ENCODE measurements around the gene CHRM3. TPM values are rescaled to one million over a fixed set of nuclear protein-coding genes. Genes with fewer than 3 reads are reported as not detected.

The CHRM3 gene
- total and polyA plus RNA-seq, 2 donors = 0.11 to 0.42 TPM

DNA sequence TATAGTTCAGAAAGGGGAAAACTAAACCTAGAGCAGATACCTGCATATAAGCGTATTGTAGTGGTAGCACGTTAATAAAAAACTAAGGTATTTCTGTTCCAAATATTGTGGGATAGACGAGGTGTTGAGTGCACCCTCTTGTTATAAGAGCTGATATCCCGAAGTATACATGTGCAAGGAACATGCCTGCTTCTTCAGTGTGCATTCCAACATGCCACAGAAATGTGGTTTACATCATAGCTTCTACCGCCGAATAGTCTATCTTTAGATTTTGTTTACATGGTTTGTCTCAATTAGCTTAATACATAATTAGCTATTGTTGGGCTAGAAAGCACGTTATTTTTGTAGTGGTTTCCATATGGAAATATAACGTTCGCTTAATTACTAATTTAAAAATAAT, 2.2 kb downstream of the CHRM3 start:
- WGBS = 79% methylated on average over 9 of the region's 9 CpGs
- Histone ChIP-seq H3K27ac (ENCODE audit: low read depth in 1 of 2, low read length in 1 of 2) (no peak overlapping the region), H3K4me1 (ENCODE audit: control insufficient read depth in 2 of 2, insufficient read depth in 2 of 2, low read length in 2 of 2) (peaks cover 0 to 10% of the 10 kb centered on the region in 2 donors), H3K4me3 (ENCODE audit: low read length in 2 of 2) (no peak overlapping the region), H3K36me3 (ENCODE audit: control insufficient read depth in 2 of 2, insufficient read depth in 2 of 2, low read length in 1 of 2) (no peaks in the 10 kb centered on the region), H3K27me3 (ENCODE audit: control insufficient read depth in 2 of 2, insufficient read depth in 1 of 2, low read length in 1 of 2) (peaks cover 24 to 60% of the 10 kb centered on the region in 2 donors), H3K9me3 (ENCODE audit: control insufficient read depth in 2 of 2, insufficient read depth in 1 of 2, low read length in 1 of 2) (peaks cover 0 to 4% of the 10 kb centered on the region in 2 donors)
- DNase-seq (ENCODE audit: low read depth in 6 of 9, low spot score in 9 of 9) = no peak

GRCh38 chr1:239389703-239390102, 3.3 kb downstream of the CHRM3 start:
- Histone ChIP-seq H3K36me3 (ENCODE audit: control insufficient read depth in 2 of 2, insufficient read depth in 2 of 2, low read length in 1 of 2) (no peaks in the 10 kb centered on the region), H3K27ac (ENCODE audit: low read depth in 1 of 2, low read length in 1 of 2) (no peak overlapping the region), H3K9me3 (ENCODE audit: control insufficient read depth in 2 of 2, insufficient read depth in 1 of 2, low read length in 1 of 2) (peaks cover 0 to 4% of the 10 kb centered on the region in 2 donors), H3K4me3 (ENCODE audit: low read length in 2 of 2) (no peak overlapping the region), H3K27me3 (ENCODE audit: control insufficient read depth in 2 of 2, insufficient read depth in 1 of 2, low read length in 1 of 2) (peaks cover 24 to 52% of the 10 kb centered on the region in 2 donors), H3K4me1 (ENCODE audit: control insufficient read depth in 2 of 2, insufficient read depth in 2 of 2, low read length in 2 of 2) (peaks cover 0 to 10% of the 10 kb centered on the region in 2 donors)
- 92% methylated on average over 3 of the region's 3 CpGs for WGBS
- DNase-seq (ENCODE audit: low read depth in 6 of 9, low spot score in 9 of 9) = no peak

DNA sequence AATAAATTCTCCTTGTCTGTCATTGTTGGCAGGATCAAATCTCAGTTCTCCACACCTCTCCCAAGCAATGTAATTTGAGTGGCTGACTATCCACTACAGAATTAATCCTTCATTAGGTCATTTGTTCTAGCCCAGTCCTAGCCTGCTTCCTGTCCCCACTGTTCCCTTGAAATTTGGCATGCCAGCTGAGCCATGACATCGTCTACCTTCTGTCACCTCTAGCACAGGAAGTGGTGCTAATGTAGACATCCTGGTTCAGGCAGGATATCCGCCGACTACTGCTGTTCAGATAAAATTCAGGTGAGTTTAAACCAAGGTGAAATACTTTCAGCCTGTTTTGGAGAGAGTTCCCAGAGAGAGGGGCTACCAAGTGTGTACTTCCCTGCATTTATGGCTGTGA, 5.9 kb downstream of the CHRM3 start:
- Histone ChIP-seq H3K4me1 (ENCODE audit: control insufficient read depth in 2 of 2, insufficient read depth in 2 of 2, low read length in 2 of 2) (peaks cover 0 to 6% of the 10 kb centered on the region in 2 donors), H3K27ac (ENCODE audit: low read depth in 1 of 2, low read length in 1 of 2) (no peak overlapping the region), H3K36me3 (ENCODE audit: control insufficient read depth in 2 of 2, insufficient read depth in 2 of 2, low read length in 1 of 2) (no peaks in the 10 kb centered on the region), H3K4me3 (ENCODE audit: low read length in 2 of 2) (no peak overlapping the region), H3K9me3 (ENCODE audit: control insufficient read depth in 2 of 2, insufficient read depth in 1 of 2, low read length in 1 of 2) (peaks cover 0 to 4% of the 10 kb centered on the region in 2 donors), H3K27me3 (ENCODE audit: control insufficient read depth in 2 of 2, insufficient read depth in 1 of 2, low read length in 1 of 2) (peaks cover 10 to 27% of the 10 kb centered on the region in 2 donors)
- no peak for DNase-seq (ENCODE audit: low read depth in 6 of 9, low spot score in 9 of 9)
- 43% methylated on average over 3 of the region's 3 CpGs for WGBS

- WGBS = 91% methylated on average over 2 of the region's 2 CpGs
- Histone ChIP-seq H3K4me1 (ENCODE audit: control insufficient read depth in 2 of 2, insufficient read depth in 2 of 2, low read length in 2 of 2) (no peaks in the 10 kb centered on the region), H3K27ac (ENCODE audit: low read depth in 1 of 2, low read length in 1 of 2) (no peak overlapping the region), H3K9me3 (ENCODE audit: control insufficient read depth in 2 of 2, insufficient read depth in 1 of 2, low read length in 1 of 2) (no peaks in the 10 kb centered on the region), H3K27me3 (ENCODE audit: control insufficient read depth in 2 of 2, insufficient read depth in 1 of 2, low read length in 1 of 2) (peaks cover 0 to 11% of the 10 kb centered on the region in 2 donors), H3K4me3 (ENCODE audit: low read length in 2 of 2) (no peak overlapping the region), H3K36me3 (ENCODE audit: control insufficient read depth in 2 of 2, insufficient read depth in 2 of 2, low read length in 1 of 2) (no peaks in the 10 kb centered on the region)
- no peak for DNase-seq (ENCODE audit: low read depth in 6 of 9, low spot score in 9 of 9)
These were observed 7.7 kb downstream of the CHRM3 start for GRCh38 chr1:239394107-239394506.

GRCh38 chr1:239413916-239414315, 27.5 kb downstream of the CHRM3 start:
- H3K4me3 ChIP-seq (ENCODE audit: low read length in 2 of 2) = no peak overlapping the region

GRCh38 chr1:239417221-239417620, 30.9 kb downstream of the CHRM3 start:
- DNase-seq (ENCODE audit: low read depth in 6 of 9, low spot score in 9 of 9) = no peak
- no peaks in the 10 kb centered on the region for H3K27me3 ChIP-seq (ENCODE audit: control insufficient read depth in 2 of 2, insufficient read depth in 1 of 2, low read length in 1 of 2)
- 89% methylated on average over 2 of the region's 2 CpGs for WGBS
- no peaks in the 10 kb centered on the region for H3K4me1 ChIP-seq (ENCODE audit: control insufficient read depth in 2 of 2, insufficient read depth in 2 of 2, low read length in 2 of 2)
- H3K27ac ChIP-seq (ENCODE audit: low read depth in 1 of 2, low read length in 1 of 2) = no peak overlapping the region
- H3K36me3 ChIP-seq (ENCODE audit: control insufficient read depth in 2 of 2, insufficient read depth in 2 of 2, low read length in 1 of 2) = no peaks in the 10 kb centered on the region
- no peak overlapping the region for H3K4me3 ChIP-seq (ENCODE audit: low read length in 2 of 2)
- no peaks in the 10 kb centered on the region for H3K9me3 ChIP-seq (ENCODE audit: control insufficient read depth in 2 of 2, insufficient read depth in 1 of 2, low read length in 1 of 2)

More at GRCh38 chr1:239413916-239414315, 27.5 kb downstream of the CHRM3 start:
- Histone ChIP-seq H3K36me3 (ENCODE audit: control insufficient read depth in 2 of 2, insufficient read depth in 2 of 2, low read length in 1 of 2) (no peaks in the 10 kb centered on the region), H3K27me3 (ENCODE audit: control insufficient read depth in 2 of 2, insufficient read depth in 1 of 2, low read length in 1 of 2) (no peaks in the 10 kb centered on the region), H3K4me1 (ENCODE audit: control insufficient read depth in 2 of 2, insufficient read depth in 2 of 2, low read length in 2 of 2) (no peaks in the 10 kb centered on the region), H3K9me3 (ENCODE audit: control insufficient read depth in 2 of 2, insufficient read depth in 1 of 2, low read length in 1 of 2) (no peaks in the 10 kb centered on the region), H3K27ac (ENCODE audit: low read depth in 1 of 2, low read length in 1 of 2) (no peak overlapping the region)
- 45% methylated on average over 6 of the region's 6 CpGs for WGBS
- no peak for DNase-seq (ENCODE audit: low read depth in 6 of 9, low spot score in 9 of 9)

DNA sequence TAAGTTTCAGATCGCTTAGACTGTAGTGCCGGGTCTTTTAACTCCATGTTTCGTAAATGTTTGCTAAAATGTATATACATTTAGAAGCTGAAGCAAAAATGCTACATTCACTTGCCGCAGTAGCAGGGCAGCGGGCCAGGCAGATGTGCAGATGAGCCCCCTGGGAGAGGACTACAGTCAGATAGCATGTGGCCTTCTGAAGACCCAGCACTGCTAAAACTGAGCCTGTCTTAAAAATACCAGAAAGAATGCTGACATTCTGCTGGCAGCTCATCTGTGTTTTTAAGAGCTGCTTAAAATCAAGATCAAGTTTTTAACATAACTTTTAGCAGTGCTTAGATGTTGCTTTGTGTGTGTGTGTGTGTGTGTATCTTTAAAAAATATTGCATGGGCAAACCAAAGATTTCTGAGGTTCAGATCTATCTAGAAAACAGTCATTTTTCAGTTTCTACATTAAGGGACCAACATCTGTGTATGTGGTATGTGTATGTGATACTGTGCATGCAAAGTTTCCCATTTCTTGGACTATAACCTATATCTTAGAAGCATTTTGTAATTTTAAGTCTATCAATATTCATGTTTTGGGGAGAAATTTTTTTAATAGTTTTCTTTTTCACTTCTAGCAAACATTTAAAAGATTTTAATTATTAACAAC, 31.7 kb downstream of the CHRM3 start:
- Histone ChIP-seq H3K9me3 (ENCODE audit: control insufficient read depth in 2 of 2, insufficient read depth in 1 of 2, low read length in 1 of 2) (no peaks in the 10 kb centered on the region), H3K27ac (ENCODE audit: low read depth in 1 of 2, low read length in 1 of 2) (no peak overlapping the region), H3K36me3 (ENCODE audit: control insufficient read depth in 2 of 2, insufficient read depth in 2 of 2, low read length in 1 of 2) (no peaks in the 10 kb centered on the region), H3K27me3 (ENCODE audit: control insufficient read depth in 2 of 2, insufficient read depth in 1 of 2, low read length in 1 of 2) (no peaks in the 10 kb centered on the region), H3K4me1 (ENCODE audit: control insufficient read depth in 2 of 2, insufficient read depth in 2 of 2, low read length in 2 of 2) (no peaks in the 10 kb centered on the region), H3K4me3 (ENCODE audit: low read length in 2 of 2) (no peak overlapping the region)
- 97% methylated on average over 5 of the region's 5 CpGs for WGBS
- no peak for DNase-seq (ENCODE audit: low read depth in 6 of 9, low spot score in 9 of 9)

DNA sequence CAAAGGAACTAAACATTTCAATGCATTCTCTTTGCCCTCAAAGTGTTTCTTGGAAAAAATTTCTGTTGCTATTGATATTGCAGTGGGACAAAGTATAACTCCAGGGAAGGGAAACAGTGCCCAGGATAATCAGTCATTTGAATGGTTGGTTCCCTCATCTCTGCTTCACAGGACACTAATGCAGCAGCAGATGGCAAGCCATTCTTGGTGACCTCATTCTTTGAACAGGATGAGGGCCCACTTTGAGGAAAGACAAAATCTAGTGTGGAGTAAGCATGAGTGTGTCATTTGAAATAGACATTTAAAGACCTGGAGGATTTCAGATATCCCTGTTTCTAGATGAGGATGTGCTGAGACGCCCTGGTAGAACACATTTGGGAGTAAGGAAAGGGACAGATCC, 32.3 kb downstream of the CHRM3 start:
- no peaks in the 10 kb centered on the region for H3K36me3 ChIP-seq (ENCODE audit: control insufficient read depth in 2 of 2, insufficient read depth in 2 of 2, low read length in 1 of 2)
- H3K27ac ChIP-seq (ENCODE audit: low read depth in 1 of 2, low read length in 1 of 2) = no peak overlapping the region
- no peaks in the 10 kb centered on the region for H3K27me3 ChIP-seq (ENCODE audit: control insufficient read depth in 2 of 2, insufficient read depth in 1 of 2, low read length in 1 of 2)
- no peak for DNase-seq (ENCODE audit: low read depth in 6 of 9, low spot score in 9 of 9)
- H3K4me1 ChIP-seq (ENCODE audit: control insufficient read depth in 2 of 2, insufficient read depth in 2 of 2, low read length in 2 of 2) = no peaks in the 10 kb centered on the region
- no peaks in the 10 kb centered on the region for H3K9me3 ChIP-seq (ENCODE audit: control insufficient read depth in 2 of 2, insufficient read depth in 1 of 2, low read length in 1 of 2)
- H3K4me3 ChIP-seq (ENCODE audit: low read length in 2 of 2) = no peak overlapping the region
- WGBS = 93% methylated on average over 1 of the region's 1 CpG

GRCh38 chr1:239421811-239422210, 35.4 kb downstream of the CHRM3 start:
- Histone ChIP-seq H3K27ac (ENCODE audit: low read depth in 1 of 2, low read length in 1 of 2) (no peak overlapping the region), H3K27me3 (ENCODE audit: control insufficient read depth in 2 of 2, insufficient read depth in 1 of 2, low read length in 1 of 2) (no peaks in the 10 kb centered on the region), H3K4me3 (ENCODE audit: low read length in 2 of 2) (no peak overlapping the region), H3K4me1 (ENCODE audit: control insufficient read depth in 2 of 2, insufficient read depth in 2 of 2, low read length in 2 of 2) (no peaks in the 10 kb centered on the region), H3K36me3 (ENCODE audit: control insufficient read depth in 2 of 2, insufficient read depth in 2 of 2, low read length in 1 of 2) (no peaks in the 10 kb centered on the region), H3K9me3 (ENCODE audit: control insufficient read depth in 2 of 2, insufficient read depth in 1 of 2, low read length in 1 of 2) (no peaks in the 10 kb centered on the region)
- no peak for DNase-seq (ENCODE audit: low read depth in 6 of 9, low spot score in 9 of 9)
- 90% methylated on average over 2 of the region's 2 CpGs for WGBS

Measured in thymus (tissue), 11 donors.